ENCODE results near the gene MEI1. TPM values are rescaled to one million over a fixed set of nuclear protein-coding genes. Genes with fewer than 3 reads are reported as not detected.
A peak's percentile ranks its signal among the peaks of the same experiment; 100 is the strongest.

MEI1 gene
- total and polyA plus RNA-seq, 2 of the 4 experiments (the other 2 are of a cell fraction) = 0.90 to 2.6 TPM

GRCh38 chr22:41697126-41697775 lies 2.1 kb upstream of the MEI1 start:
- no peaks in the 10 kb centered on the region; the same call in 1 of the 2 replicates for H3K27me3 ChIP-seq (ENCODE audit: control insufficient read depth, insufficient read depth, low read length)
- H3K14ac ChIP-seq (replicated peaks; ENCODE audit: low read depth, low read length) = peak overlapping the region; percentile 65
- H2AFZ ChIP-seq (replicated peaks; ENCODE audit: low read length, poor library complexity) = peak overlapping the region; percentile 96
- peak overlapping the region; percentile 30 for H2BK20ac ChIP-seq (ENCODE audit: low read depth, low read length)
- no peak overlapping the region for H3K18ac ChIP-seq (ENCODE audit: low read depth, low read length)
- peak overlapping the region; percentile 84 for H2AK5ac ChIP-seq (ENCODE audit: low read depth, low read length)
- no peaks in the 10 kb centered on the region for H3K9me3 ChIP-seq (ENCODE audit: control insufficient read depth, insufficient read depth, low read length)
- peak overlapping the region; percentile 61 for H3K4me2 ChIP-seq (ENCODE audit: low read depth, low read length)
- no peak overlapping the region for H3K56ac ChIP-seq (ENCODE audit: extremely low read depth, insufficient read depth, low read length)
- peaks cover 7% of the 10 kb centered on the region; the same call in 1 of the 2 replicates for H3K36me3 ChIP-seq (ENCODE audit: control insufficient read depth, insufficient read depth, low read length)
- peak overlapping the region; percentile 27 to 95 for H4K8ac ChIP-seq (ENCODE audit: low read depth in 2 of 2, low read length in 2 of 2)
- peak overlapping the region; percentile 70 for H4K91ac ChIP-seq (ENCODE audit: insufficient read depth, low read depth, low read length)
- in situ Hi-C loops (cut with MboI; ENCODE audit: low sequenced_read_pairs) (loop anchor here (5.0 kb wide), 1 partner anchor 245 kb away; no protein-coding TSS in a partner anchor), dilution Hi-C loops (cut with HindIII; ENCODE audit: low sequenced_read_pairs, unreplicated experiment) (no loop called here), intact Hi-C loops (cut with micrococcal nuclease) (loop anchor here (1.0 to 2.0 kb wide), 2 partner anchors 50 to 244 kb away; no protein-coding TSS in a partner anchor)
- peak overlapping the region; percentile 64 for H2BK120ac ChIP-seq (ENCODE audit: low read depth, low read length)
- POLR2A ChIA-PET (ENCODE audit: unreplicated experiment) = interaction anchor here (0.5 to 1.1 kb wide), 2 partner anchors 8 to 364 kb away, joined by 4 to 14 read pairs; partner anchors contain the start of gene SNU13
- CTCF ChIA-PET = interaction anchor here (0.6 to 2.2 kb wide), 29 partner anchors 8 to 777 kb away, joined by 3 to 26 read pairs (median 4); partner anchors contain the start of genes CCDC134, CENPM and SNU13
- peak overlapping the region; percentile 51 for H4K5ac ChIP-seq (ENCODE audit: low read depth, low read length)
- BruUV-seq (replicated peaks) = no TSS peak
- H2BK5ac ChIP-seq (ENCODE audit: low read depth, low read length, poor library complexity, severe bottlenecking) = no peak overlapping the region
- no peaks in the 10 kb centered on the region for H3K79me1 ChIP-seq (ENCODE audit: low read depth in 1 of 2, low read length in 2 of 2)
- H3K4me1 ChIP-seq (ENCODE audit: control insufficient read depth, insufficient read depth, low read length) = peaks cover 6% of the 10 kb centered on the region
- H3K4ac ChIP-seq (ENCODE audit: low read depth, low read length) = peak overlapping the region; percentile 80
- peak overlapping the region; percentile 37 for H3K27ac ChIP-seq (ENCODE audit: insufficient read depth, low read length)
- ATAC-seq (ENCODE audit: low read depth) (peak; percentile 92), DNase-seq (peak; percentile 80)
- WGBS, 2 experiments (ENCODE audit: extremely low coverage in 2 of 2, insufficient read length in 1 of 2) = 100% methylated on average over 2 of the region's 12 CpGs; no CpG with 5 or more reads in 1 of the 2 experiments
- H3K9me1 ChIP-seq (ENCODE audit: insufficient read depth, low read length) = 0 out of 2 replicates have a peak, but pooled peaks cover 3% of the 10 kb centered on the region
- peak overlapping the region; percentile 45 for H2AK9ac ChIP-seq (replicated peaks; ENCODE audit: low read depth, low read length, poor library complexity)
- H3K9ac ChIP-seq (ENCODE audit: low read depth, low read length) = peak overlapping the region; percentile 32
- no peak overlapping the region; the same call in 1 of the 2 replicates for H3K23ac ChIP-seq (ENCODE audit: low read depth, low read length)
- H2BK15ac ChIP-seq (ENCODE audit: low read depth, low read length) = peak overlapping the region; percentile 50; the same call in 1 of the 3 replicates
- no peaks in the 10 kb centered on the region for H4K20me1 ChIP-seq (ENCODE audit: insufficient read depth, low read length)
- no peak overlapping the region for H3K4me3 ChIP-seq (ENCODE audit: insufficient read depth, low read depth, low read length)
- no peak for TF ChIP-seq NFE2L2 (IDR thresholded peaks at IDR 0.05; ENCODE audit: low read depth, low read length)
- TF ChIP-seq CEBPB (IDR thresholded peaks at IDR 0.05; ENCODE audit: low read depth, low read length) = no peak
- peak; percentile 21; the same call in 1 of the 2 replicates for TF ChIP-seq MAZ (IDR thresholded peaks at IDR 0.05; ENCODE audit: borderline replicate concordance, low read depth, low read length)
- no peak for TF ChIP-seq CHD1 (IDR thresholded peaks at IDR 0.05; ENCODE audit: low read depth, low read length)
- no peak for TF ChIP-seq MXI1 (IDR thresholded peaks at IDR 0.05; ENCODE audit: borderline replicate concordance, low read depth, low read length)
- TF ChIP-seq, protein P1, sequence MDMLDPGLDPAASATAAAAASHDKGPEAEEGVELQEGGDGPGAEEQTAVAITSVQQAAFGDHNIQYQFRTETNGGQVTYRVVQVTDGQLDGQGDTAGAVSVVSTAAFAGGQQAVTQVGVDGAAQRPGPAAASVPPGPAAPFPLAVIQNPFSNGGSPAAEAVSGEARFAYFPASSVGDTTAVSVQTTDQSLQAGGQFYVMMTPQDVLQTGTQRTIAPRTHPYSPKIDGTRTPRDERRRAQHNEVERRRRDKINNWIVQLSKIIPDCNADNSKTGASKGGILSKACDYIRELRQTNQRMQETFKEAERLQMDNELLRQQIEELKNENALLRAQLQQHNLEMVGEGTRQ (IDR thresholded peaks at IDR 0.05; ENCODE audit: low read depth, low read length) = no peak
- no peak for TF ChIP-seq POLR2A (IDR thresholded peaks at IDR 0.05; ENCODE audit: low read depth, low read length)
- TF ChIP-seq, protein P2, sequence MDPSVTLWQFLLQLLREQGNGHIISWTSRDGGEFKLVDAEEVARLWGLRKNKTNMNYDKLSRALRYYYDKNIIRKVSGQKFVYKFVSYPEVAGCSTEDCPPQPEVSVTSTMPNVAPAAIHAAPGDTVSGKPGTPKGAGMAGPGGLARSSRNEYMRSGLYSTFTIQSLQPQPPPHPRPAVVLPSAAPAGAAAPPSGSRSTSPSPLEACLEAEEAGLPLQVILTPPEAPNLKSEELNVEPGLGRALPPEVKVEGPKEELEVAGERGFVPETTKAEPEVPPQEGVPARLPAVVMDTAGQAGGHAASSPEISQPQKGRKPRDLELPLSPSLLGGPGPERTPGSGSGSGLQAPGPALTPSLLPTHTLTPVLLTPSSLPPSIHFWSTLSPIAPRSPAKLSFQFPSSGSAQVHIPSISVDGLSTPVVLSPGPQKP (IDR thresholded peaks at IDR 0.05; ENCODE audit: borderline replicate concordance, low read depth, low read length) = no peak
- peak; percentile 90 for TF ChIP-seq SMC3 (IDR thresholded peaks at IDR 0.05; ENCODE audit: low read depth, low read length)
- TF ChIP-seq, protein P3, sequence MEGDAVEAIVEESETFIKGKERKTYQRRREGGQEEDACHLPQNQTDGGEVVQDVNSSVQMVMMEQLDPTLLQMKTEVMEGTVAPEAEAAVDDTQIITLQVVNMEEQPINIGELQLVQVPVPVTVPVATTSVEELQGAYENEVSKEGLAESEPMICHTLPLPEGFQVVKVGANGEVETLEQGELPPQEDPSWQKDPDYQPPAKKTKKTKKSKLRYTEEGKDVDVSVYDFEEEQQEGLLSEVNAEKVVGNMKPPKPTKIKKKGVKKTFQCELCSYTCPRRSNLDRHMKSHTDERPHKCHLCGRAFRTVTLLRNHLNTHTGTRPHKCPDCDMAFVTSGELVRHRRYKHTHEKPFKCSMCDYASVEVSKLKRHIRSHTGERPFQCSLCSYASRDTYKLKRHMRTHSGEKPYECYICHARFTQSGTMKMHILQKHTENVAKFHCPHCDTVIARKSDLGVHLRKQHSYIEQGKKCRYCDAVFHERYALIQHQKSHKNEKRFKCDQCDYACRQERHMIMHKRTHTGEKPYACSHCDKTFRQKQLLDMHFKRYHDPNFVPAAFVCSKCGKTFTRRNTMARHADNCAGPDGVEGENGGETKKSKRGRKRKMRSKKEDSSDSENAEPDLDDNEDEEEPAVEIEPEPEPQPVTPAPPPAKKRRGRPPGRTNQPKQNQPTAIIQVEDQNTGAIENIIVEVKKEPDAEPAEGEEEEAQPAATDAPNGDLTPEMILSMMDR (conservative IDR thresholded peaks at IDR 0.05; ENCODE audit: low read depth, low read length) = peak; percentile 88
- TF ChIP-seq FOS (IDR thresholded peaks at IDR 0.05; ENCODE audit: low read depth, low read length) = no peak
- TF ChIP-seq RCOR1 (IDR thresholded peaks at IDR 0.05; ENCODE audit: insufficient replicate concordance, low read length) = no peak
- TF ChIP-seq MAFK (IDR thresholded peaks at IDR 0.05; ENCODE audit: low read depth, low read length) = no peak
- TF ChIP-seq BHLHE40 (IDR thresholded peaks at IDR 0.05; ENCODE audit: low read depth, low read length) = no peak
